KBM-7 (cell line): ENCODE measurements around the gene BABAM1.

Source experiments
- DNase-seq: peaks from one replicate; pipeline ENCODE4 v3.0.0-alpha.2; 2015
- in situ Hi-C: fragments of 300-500 bp; cut with MboI; formaldehyde crosslinking; loops from 2 replicates; pipeline ENCODE4 v1.14.3; 2020; ENCODE audit warnings: low sequenced_read_pairs, low pct_unique_long_range_greater_than_20kb, mixed read lengths

The BABAM1 gene

GRCh38 chr19:17312189-17313113, 45.2 kb downstream of the BABAM1 start:
- DNase-seq, result no peak
- in situ Hi-C loops, result no loop called here

GRCh38 chr19:17314007-17314593, 46.9 kb downstream of the BABAM1 start:
- no peak for DNase-seq
- in situ Hi-C loops, result no loop called here

- in situ Hi-C loops, result no loop called here
- no peak for DNase-seq
Measured at GRCh38 chr19:17318966-17319365, 51.7 kb downstream of the BABAM1 start.

GRCh38 chr19:17319473-17320238, 52.4 kb downstream of the BABAM1 start:
- in situ Hi-C loops, result no loop called here
- DNase-seq, result no peak

- in situ Hi-C loops, result no loop called here
- no peak for DNase-seq
Measured at GRCh38 chr19:17320435-17320834, 53.2 kb downstream of the BABAM1 start.

- DNase-seq, result no peak
- in situ Hi-C loops, result no loop called here
Measured at GRCh38 chr19:17321655-17322489, 54.6 kb downstream of the BABAM1 start.

- no peak for DNase-seq
- in situ Hi-C loops, result no loop called here
Measured at GRCh38 chr19:17322854-17323253, 55.6 kb downstream of the BABAM1 start.

- in situ Hi-C loops, result no loop called here
- no peak for DNase-seq
Measured at GRCh38 chr19:17323300-17323963, 56.2 kb downstream of the BABAM1 start.

- no peak for DNase-seq
- in situ Hi-C loops, result no loop called here
Measured at GRCh38 chr19:17323964-17324332, 56.7 kb downstream of the BABAM1 start.

- DNase-seq, result no peak
- in situ Hi-C loops, result no loop called here
Measured at GRCh38 chr19:17324357-17325114, 57.3 kb downstream of the BABAM1 start.

- in situ Hi-C loops, result no loop called here
Measured at GRCh38 chr19:17325133-17325532, 57.9 kb downstream of the BABAM1 start.

GRCh38 chr19:17325881-17326594, 58.8 kb downstream of the BABAM1 start:
- in situ Hi-C loops, result no loop called here
- no peak for DNase-seq

More at GRCh38 chr19:17325133-17325532, 57.9 kb downstream of the BABAM1 start:
- no peak for DNase-seq

- in situ Hi-C loops, result no loop called here
- DNase-seq, result no peak
Measured at GRCh38 chr19:17326595-17326966, 59.3 kb downstream of the BABAM1 start.

GRCh38 chr19:17327068-17327653, 59.9 kb downstream of the BABAM1 start:
- in situ Hi-C loops, result no loop called here
- no peak for DNase-seq

GRCh38 chr19:17327654-17328516, 60.6 kb downstream of the BABAM1 start:
- DNase-seq, result no peak
- in situ Hi-C loops, result no loop called here
